Testis (tissue), 3 donors: ENCODE results near the gene LIME1. TPM values are rescaled to one million over a fixed set of nuclear protein-coding genes. Genes with fewer than 3 reads are reported as not detected.

Experiments used
- DNase-seq: peaks from one replicate; pipeline ENCODE4 v3.0.0-alpha.2; 2019
- H3K27ac ChIP-seq, 2 donors: fragments of 200-600 bp; sonication (generic); one replicate each; pipeline ENCODE4 v1.5.1; 2019
- H3K27me3 ChIP-seq: fragments of 200-600 bp; sonication (generic); one replicate; pipeline ENCODE4 v1.5.1; 2019
- H3K36me3 ChIP-seq: fragments of 200-600 bp; sonication (generic); one replicate; pipeline ENCODE4 v1.5.1; 2017; ENCODE audit warnings: low read depth; ENCODE audit errors: missing control alignments
- H3K4me1 ChIP-seq: fragments of 200-600 bp; sonication (generic); one replicate; pipeline ENCODE4 v1.5.1; 2019
- H3K4me3 ChIP-seq, 2 donors: fragments of 200-600 bp; sonication (generic); one replicate each; pipeline ENCODE4 v1.5.1; 2017 to 2019
- H3K9me3 ChIP-seq: fragments of 200-600 bp; sonication (generic); one replicate; pipeline ENCODE4 v1.5.1; 2017
- POLR2A ChIP-seq: fragments of 450-650 bp; IDR thresholded peaks from one replicate; pipeline ENCODE4 v1.6.1; 2017; ENCODE audit warnings: antibody characterized with exemption, mild to moderate bottlenecking, moderate library complexity
- WGBS, 2 donors: methylation state at CpG; one replicate each; pipeline ENCODE4 v1.1.5; 2018; 5-methylcytosine and 5-hydroxymethylcytosine counted together
- intact Hi-C: fragments of 100-400 bp; cut with DNase I; formaldehyde crosslinking; loops from one replicate; pipeline ENCODE4 v1.15.1; 2023; ENCODE audit warnings: low total_unique reads
- polyA plus RNA-seq: library from polyadenylated mRNA; stranded (reverse); fragments of 350-450 nt; fragmentation: Illumina TruSeq; extraction: RNeasy Lipid Tissue Mini Kit (QIAGEN cat#74804); gene quantifications from one replicate; pipeline ENCODE4 v1.2.3, GENCODE V29; 2014; ENCODE audit warnings: low read depth, low replicate concordance; ENCODE audit not compliant: insufficient read depth
- total RNA-seq, 2 donors: library from RNA; depleted of rRNA; stranded (reverse); fragments of >200 nt; gene quantifications; one replicate each; pipeline ENCODE4 v1.2.3, GENCODE V29; 2016
- TF ChIP-seq, protein P1 (sequence below), 3 experiments: fragments of 450-650 bp in 2 of 3; fragments of 200-600 bp in 1 of 3; sonication (generic) in 1 of 3; IDR thresholded peaks; one replicate each; pipeline ENCODE4 v1.5.1; 2016 to 2019; ENCODE audit warnings: antibody characterized with exemption in 3 of 3, mild to moderate bottlenecking in 2 of 3, moderate library complexity in 1 of 3

Gene LIME1
- total and polyA plus RNA-seq, 3 donors from 2014 or later = 5.6 to 47.4 (median 41.4) TPM

DNA sequence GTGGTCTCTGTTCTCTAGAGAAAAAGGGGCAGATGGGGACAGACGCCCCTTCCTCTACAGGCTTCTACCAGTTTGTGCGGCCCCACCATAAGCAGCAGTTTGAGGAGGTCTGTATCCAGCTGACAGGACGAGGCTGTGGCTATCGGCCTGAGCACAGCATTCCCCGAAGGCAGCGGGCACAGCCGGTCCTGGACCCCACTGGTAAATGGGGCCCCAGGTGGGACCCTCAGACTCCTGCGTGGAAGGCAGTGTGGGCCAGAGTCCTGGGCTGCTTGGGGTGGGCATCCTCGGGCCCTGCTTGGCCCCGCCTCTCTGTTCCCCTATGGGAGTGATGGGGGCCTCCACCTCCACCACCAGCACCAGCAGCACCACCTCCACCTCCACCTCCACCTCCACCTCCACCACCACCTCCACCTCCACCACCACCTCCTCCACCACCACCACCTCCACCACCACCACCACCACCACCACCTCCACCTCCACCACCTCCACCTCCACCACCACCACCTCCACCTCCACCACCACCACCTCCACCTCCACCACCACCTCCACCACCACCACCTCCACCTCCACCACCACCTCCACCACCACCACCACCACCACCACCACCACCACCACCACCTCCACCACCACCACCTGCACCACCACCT lies 43.3 kb upstream of the LIME1 start:
- H3K4me1 ChIP-seq = peaks cover 4% of the 10 kb centered on the region
- no peak overlapping the region for H3K4me3 ChIP-seq
- H3K27me3 ChIP-seq = no peaks in the 10 kb centered on the region
- no peak for TF ChIP-seq POLR2A
- TF ChIP-seq, protein P1, sequence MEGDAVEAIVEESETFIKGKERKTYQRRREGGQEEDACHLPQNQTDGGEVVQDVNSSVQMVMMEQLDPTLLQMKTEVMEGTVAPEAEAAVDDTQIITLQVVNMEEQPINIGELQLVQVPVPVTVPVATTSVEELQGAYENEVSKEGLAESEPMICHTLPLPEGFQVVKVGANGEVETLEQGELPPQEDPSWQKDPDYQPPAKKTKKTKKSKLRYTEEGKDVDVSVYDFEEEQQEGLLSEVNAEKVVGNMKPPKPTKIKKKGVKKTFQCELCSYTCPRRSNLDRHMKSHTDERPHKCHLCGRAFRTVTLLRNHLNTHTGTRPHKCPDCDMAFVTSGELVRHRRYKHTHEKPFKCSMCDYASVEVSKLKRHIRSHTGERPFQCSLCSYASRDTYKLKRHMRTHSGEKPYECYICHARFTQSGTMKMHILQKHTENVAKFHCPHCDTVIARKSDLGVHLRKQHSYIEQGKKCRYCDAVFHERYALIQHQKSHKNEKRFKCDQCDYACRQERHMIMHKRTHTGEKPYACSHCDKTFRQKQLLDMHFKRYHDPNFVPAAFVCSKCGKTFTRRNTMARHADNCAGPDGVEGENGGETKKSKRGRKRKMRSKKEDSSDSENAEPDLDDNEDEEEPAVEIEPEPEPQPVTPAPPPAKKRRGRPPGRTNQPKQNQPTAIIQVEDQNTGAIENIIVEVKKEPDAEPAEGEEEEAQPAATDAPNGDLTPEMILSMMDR (IDR thresholded peaks at IDR 0.05) = no peak
- intact Hi-C loops = no loop called here
- DNase-seq = no peak
- WGBS, 2 donors = 90% methylated on average over 10 of the region's 10 CpGs; no CpG with 5 or more reads in 1 of the 2 donors
- no peak overlapping the region for H3K27ac ChIP-seq
- H3K36me3 ChIP-seq = no peaks in the 10 kb centered on the region
- no peaks in the 10 kb centered on the region for H3K9me3 ChIP-seq

- intact Hi-C loops = no loop called here
- no peaks in the 10 kb centered on the region for H3K27me3 ChIP-seq
- H3K36me3 ChIP-seq = no peaks in the 10 kb centered on the region
- no peaks in the 10 kb centered on the region for H3K9me3 ChIP-seq
- peaks cover 4% of the 10 kb centered on the region for H3K4me1 ChIP-seq
- H3K4me3 ChIP-seq = no peak overlapping the region
- TF ChIP-seq, protein P1 (IDR thresholded peaks at IDR 0.05) = no peak
- TF ChIP-seq POLR2A = no peak
- H3K27ac ChIP-seq = no peak overlapping the region
- WGBS, 2 donors = 94 to 95% methylated on average over 13 to 21 of the region's 21 CpGs
- DNase-seq = no peak
Observed at GRCh38 chr20:63693733-63694583, 42.5 kb upstream of the LIME1 start.

GRCh38 chr20:63694584-63695423 lies 41.7 kb upstream of the LIME1 start:
- Histone ChIP-seq H3K4me1 (peaks cover 9% of the 10 kb centered on the region), H3K27me3 (no peaks in the 10 kb centered on the region), H3K36me3 (no peaks in the 10 kb centered on the region), H3K9me3 (no peaks in the 10 kb centered on the region), H3K27ac (no peak overlapping the region), H3K4me3 (no peak overlapping the region)
- TF ChIP-seq, protein P1 (IDR thresholded peaks at IDR 0.05) = no peak
- no peak for TF ChIP-seq POLR2A
- intact Hi-C loops = no loop called here
- WGBS, 2 donors = 95 to 100% methylated on average over 2 to 37 of the region's 37 CpGs
- DNase-seq = no peak

DNA sequence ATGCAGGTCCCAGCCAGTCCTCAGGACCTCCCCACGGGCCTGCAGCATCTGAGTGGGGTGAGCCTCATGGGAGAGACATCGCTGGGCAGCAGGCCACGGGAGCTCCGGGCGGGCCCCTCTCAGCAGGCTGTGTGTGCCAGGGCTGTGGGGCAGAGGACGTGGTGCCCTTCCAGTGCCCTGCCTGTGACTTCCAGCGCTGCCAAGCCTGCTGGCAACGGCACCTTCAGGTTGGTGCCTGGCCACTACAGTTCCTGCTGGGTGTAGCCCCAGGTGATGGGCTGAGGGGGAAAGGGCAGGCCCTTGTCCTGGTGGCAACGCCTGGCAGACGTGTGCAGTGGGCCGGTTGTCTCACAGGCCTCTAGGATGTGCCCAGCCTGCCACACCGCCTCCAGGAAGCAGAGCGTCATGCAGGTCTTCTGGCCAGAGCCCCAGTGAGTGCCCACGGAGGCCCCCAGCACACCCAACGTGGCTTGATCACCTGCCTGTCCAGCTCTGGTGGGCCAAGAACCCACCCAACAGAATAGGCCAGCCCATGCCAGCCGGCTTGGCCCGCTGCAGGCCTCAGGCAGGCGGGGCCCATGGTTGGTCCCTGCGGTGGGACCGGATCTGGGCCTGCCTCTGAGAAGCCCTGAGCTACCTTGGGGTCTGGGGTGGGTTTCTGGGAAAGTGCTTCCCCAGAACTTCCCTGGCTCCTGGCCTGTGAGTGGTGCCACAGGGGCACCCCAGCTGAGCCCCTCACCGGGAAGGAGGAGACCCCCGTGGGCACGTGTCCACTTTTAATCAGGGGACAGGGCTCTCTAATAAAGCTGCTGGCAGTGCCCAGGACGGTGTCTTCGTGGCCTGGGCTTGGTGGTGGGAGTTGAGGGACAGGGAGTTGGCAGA lies 40.8 kb upstream of the LIME1 start:
- Histone ChIP-seq H3K36me3 (no peaks in the 10 kb centered on the region), H3K4me3 (no peak overlapping the region), H3K27ac (no peak overlapping the region), H3K4me1 (peaks cover 16% of the 10 kb centered on the region), H3K27me3 (no peaks in the 10 kb centered on the region), H3K9me3 (no peaks in the 10 kb centered on the region)
- DNase-seq = no peak
- intact Hi-C loops = no loop called here
- WGBS, 2 donors = 76 to 80% methylated on average over 10 to 24 of the region's 25 CpGs
- TF ChIP-seq POLR2A = no peak
- TF ChIP-seq, protein P1 (IDR thresholded peaks at IDR 0.05) = no peak
